Measurements from ENCODE around the gene TRPC4AP. TPM values are rescaled to one million over a fixed set of nuclear protein-coding genes. Genes with fewer than 3 reads are reported as not detected.

TRPC4AP gene
- total RNA-seq, 2 donors from 2014 or later: 65.4 to 76.6 TPM

- intact Hi-C loops (cut with DNase I): no loop called here
- 97% methylated on average over 1 of the region's 1 CpG for WGBS
- H3K27ac ChIP-seq: no peak overlapping the region
- no peak for DNase-seq (ENCODE audit: low spot score)
- no peak overlapping the region for H3K4me3 ChIP-seq
- no peaks in the 10 kb centered on the region for H3K36me3 ChIP-seq
- TF ChIP-seq POLR2A (IDR thresholded peaks at IDR 0.05) (no peak), CTCF (IDR thresholded peaks at IDR 0.05) (no peak), POLR2AphosphoS5 (IDR thresholded peaks at IDR 0.05) (no peak)
- H3K4me1 ChIP-seq (replicated peaks): no peaks in the 10 kb centered on the region
- H3K27me3 ChIP-seq (replicated peaks; ENCODE audit: insufficient read depth): no peaks in the 10 kb centered on the region
- H3K9me3 ChIP-seq: no peaks in the 10 kb centered on the region
Measured at GRCh38 chr20:35106827-35107380, 14.3 kb upstream of the TRPC4AP start.

- intact Hi-C loops (cut with DNase I): no loop called here
Measured at GRCh38 chr20:35104685-35105295, 12.2 kb upstream of the TRPC4AP start.

GRCh38 chr20:35101620-35102019 is 9.0 kb upstream of the TRPC4AP start:
- Histone ChIP-seq H3K4me3 (no peak overlapping the region), H3K27ac (no peak overlapping the region), H3K27me3 (replicated peaks; ENCODE audit: insufficient read depth) (no peaks in the 10 kb centered on the region), H3K36me3 (no peaks in the 10 kb centered on the region), H3K9me3 (no peaks in the 10 kb centered on the region), H3K4me1 (replicated peaks) (no peaks in the 10 kb centered on the region)
- no peak for TF ChIP-seq CTCF (IDR thresholded peaks at IDR 0.05)
- no peak for TF ChIP-seq POLR2A (IDR thresholded peaks at IDR 0.05)
- no peak for TF ChIP-seq POLR2AphosphoS5 (IDR thresholded peaks at IDR 0.05)
- no peak for DNase-seq (ENCODE audit: low spot score)
- intact Hi-C loops (cut with DNase I): no loop called here
- WGBS: 90% methylated on average over 8 of the region's 8 CpGs

More at GRCh38 chr20:35104685-35105295, 12.2 kb upstream of the TRPC4AP start:
- H3K4me1 ChIP-seq (replicated peaks): no peaks in the 10 kb centered on the region
- no peak for TF ChIP-seq POLR2A (IDR thresholded peaks at IDR 0.05)
- TF ChIP-seq POLR2AphosphoS5 (IDR thresholded peaks at IDR 0.05): no peak
- no peak for TF ChIP-seq CTCF (IDR thresholded peaks at IDR 0.05)
- H3K36me3 ChIP-seq: no peaks in the 10 kb centered on the region
- H3K27me3 ChIP-seq (replicated peaks; ENCODE audit: insufficient read depth): no peaks in the 10 kb centered on the region
- H3K27ac ChIP-seq: no peak overlapping the region
- no peaks in the 10 kb centered on the region for H3K9me3 ChIP-seq
- WGBS: 56% methylated on average over 3 of the region's 3 CpGs
- DNase-seq (ENCODE audit: low spot score): no peak
- no peak overlapping the region for H3K4me3 ChIP-seq

GRCh38 chr20:35093267-35093884 is 769 bp upstream of the TRPC4AP start:
- Histone ChIP-seq H3K4me1 (replicated peaks) (peaks cover 3% of the 10 kb centered on the region), H3K36me3 (no peaks in the 10 kb centered on the region), H3K9me3 (no peaks in the 10 kb centered on the region), H3K4me3 (peak overlapping the region in 1 of 2 donors; percentile 96), H3K27ac (peak overlapping the region in 1 of 2 donors; percentile 94), H3K27me3 (replicated peaks; ENCODE audit: insufficient read depth) (no peaks in the 10 kb centered on the region)
- intact Hi-C loops (cut with DNase I): loop anchor here (5.0 kb wide), 1 partner anchor 114 kb away; no protein-coding TSS in a partner anchor
- TF ChIP-seq POLR2AphosphoS5 (IDR thresholded peaks at IDR 0.05) (no peak), CTCF (IDR thresholded peaks at IDR 0.05) (no peak), POLR2A (IDR thresholded peaks at IDR 0.05) (no peak)
- no peak for DNase-seq (ENCODE audit: low spot score)
- 81% methylated on average over 8 of the region's 8 CpGs for WGBS

Measured in prostate gland (tissue), 2 donors.